ENCODE results near the gene LPP.

LPP gene

GRCh38 chr3:188931036-188931435, 777.1 kb downstream of the LPP start:
- Mint-ChIP-seq H3K36me3 (no peaks in the 10 kb centered on the region), H3K27ac (no peak overlapping the region), H3K27me3 (no peaks in the 10 kb centered on the region), H3K4me3 (no peak overlapping the region), H3K4me1 (ENCODE audit: low read depth) (no peaks in the 10 kb centered on the region), H3K9me3 (ENCODE audit: low read depth) (no peaks in the 10 kb centered on the region)

- no peaks in the 10 kb centered on the region for H3K27me3 Mint-ChIP-seq
- H3K27ac Mint-ChIP-seq, result no peak overlapping the region
- H3K4me1 Mint-ChIP-seq (ENCODE audit: low read depth), result no peaks in the 10 kb centered on the region
- no peaks in the 10 kb centered on the region for H3K9me3 Mint-ChIP-seq (ENCODE audit: low read depth)
- no peak overlapping the region for H3K4me3 Mint-ChIP-seq
- H3K36me3 Mint-ChIP-seq, result no peaks in the 10 kb centered on the region
These were observed 777.6 kb downstream of the LPP start for GRCh38 chr3:188931531-188931930.

- Mint-ChIP-seq H3K9me3 (ENCODE audit: low read depth) (no peaks in the 10 kb centered on the region), H3K27ac (no peak overlapping the region), H3K4me3 (no peak overlapping the region), H3K27me3 (no peaks in the 10 kb centered on the region), H3K4me1 (ENCODE audit: low read depth) (no peaks in the 10 kb centered on the region), H3K36me3 (no peaks in the 10 kb centered on the region)
These were observed 781.0 kb downstream of the LPP start for GRCh38 chr3:188934989-188935388.

- Mint-ChIP-seq H3K27me3 (no peaks in the 10 kb centered on the region), H3K9me3 (ENCODE audit: low read depth) (no peaks in the 10 kb centered on the region), H3K27ac (no peak overlapping the region), H3K4me3 (no peak overlapping the region), H3K4me1 (ENCODE audit: low read depth) (no peaks in the 10 kb centered on the region), H3K36me3 (no peaks in the 10 kb centered on the region)
These were observed 782.7 kb downstream of the LPP start for GRCh38 chr3:188936597-188937107.

GRCh38 chr3:188937389-188937788, 783.4 kb downstream of the LPP start:
- H3K4me1 Mint-ChIP-seq (ENCODE audit: low read depth), result no peaks in the 10 kb centered on the region
- no peaks in the 10 kb centered on the region for H3K27me3 Mint-ChIP-seq
- H3K36me3 Mint-ChIP-seq, result no peaks in the 10 kb centered on the region
- H3K27ac Mint-ChIP-seq, result no peak overlapping the region
- no peak overlapping the region for H3K4me3 Mint-ChIP-seq
- no peaks in the 10 kb centered on the region for H3K9me3 Mint-ChIP-seq (ENCODE audit: low read depth)

GRCh38 chr3:188938999-188939398, 785.0 kb downstream of the LPP start:
- no peak overlapping the region for H3K4me3 Mint-ChIP-seq
- H3K36me3 Mint-ChIP-seq, result no peaks in the 10 kb centered on the region
- H3K9me3 Mint-ChIP-seq (ENCODE audit: low read depth), result no peaks in the 10 kb centered on the region
- no peaks in the 10 kb centered on the region for H3K4me1 Mint-ChIP-seq (ENCODE audit: low read depth)
- H3K27ac Mint-ChIP-seq, result no peak overlapping the region
- H3K27me3 Mint-ChIP-seq, result no peaks in the 10 kb centered on the region

GRCh38 chr3:188939814-188940572, 786.0 kb downstream of the LPP start:
- no peaks in the 10 kb centered on the region for H3K9me3 Mint-ChIP-seq (ENCODE audit: low read depth)
- no peaks in the 10 kb centered on the region for H3K4me1 Mint-ChIP-seq (ENCODE audit: low read depth)
- no peaks in the 10 kb centered on the region for H3K27me3 Mint-ChIP-seq
- H3K36me3 Mint-ChIP-seq, result no peaks in the 10 kb centered on the region
- no peak overlapping the region for H3K4me3 Mint-ChIP-seq
- no peak overlapping the region for H3K27ac Mint-ChIP-seq
